Left cardiac atrium (tissue), 2 donors: Measurements from ENCODE around the gene L3MBTL3. TPM values are rescaled to one million over a fixed set of nuclear protein-coding genes. Genes with fewer than 3 reads are reported as not detected.

ENCODE experiments used
- total RNA-seq, 2 donors: library from RNA; stranded (reverse); fragmentation: NEBNext Ultra II Directional; extraction: Animal tissue kit (Norgen Biotek cat#: 25700); gene quantifications; one replicate each; pipeline ENCODE4 v1.2.1, GENCODE V29; 2021
- donor health status: DM: no; HTN: yes; CAD: no; lungs with severe emphysema.
- donor health status: DM: yes; HTN: yes; CAD: no.

The L3MBTL3 gene
- total RNA-seq, 2 donors from 2014 or later, result 3.7 to 3.8 TPM

Other genes starting within 250 kb of the L3MBTL3 start
- not detected for gene TMEM244, start 157.3 kb upstream of the L3MBTL3 start, total RNA-seq
- 1 to 10 TPM in 1 of 2 donors, under 1 TPM in 1; 0.42 to 1.9 TPM for gene SAMD3, start 204.4 kb downstream of the L3MBTL3 start, total RNA-seq